ENCODE data around the gene CUEDC1. TPM values are rescaled to one million over a fixed set of nuclear protein-coding genes. Genes with fewer than 3 reads are reported as not detected.
A peak's percentile ranks its signal among the peaks of the same experiment; 100 is the strongest.

CUEDC1 gene
- total and polyA plus RNA-seq, 5 donors from 2014 or later = not detected

DNA sequence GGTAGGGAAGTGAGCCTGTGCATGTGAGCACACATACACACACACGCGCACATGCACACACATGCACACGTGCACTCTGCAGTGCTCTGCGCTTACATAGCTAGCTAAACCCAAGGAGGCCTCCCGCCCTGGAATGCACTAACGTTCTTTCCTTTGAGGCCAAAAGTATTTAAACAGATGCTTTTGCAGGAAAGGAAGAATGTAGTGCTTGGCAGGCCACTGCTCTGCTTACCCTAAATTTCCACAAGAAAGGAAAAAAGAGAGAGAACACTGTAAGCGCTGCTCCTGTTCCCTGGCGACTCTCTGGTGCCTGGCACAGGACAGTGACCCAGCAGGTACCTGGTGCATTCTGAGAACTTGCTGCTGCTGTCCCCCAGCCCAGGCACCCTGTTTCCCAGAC, 74.1 kb downstream of the CUEDC1 start:
- Mint-ChIP-seq H3K36me3 (no peaks in the 10 kb centered on the region), H3K27ac (no peak overlapping the region), H3K9me3 (peaks cover 0 to 4% (median 0%) of the 10 kb centered on the region in 7 donors), H3K4me3 (no peak overlapping the region), H3K27me3 (peaks cover 20% of the 10 kb centered on the region), H3K4me1 (peaks cover 0 to 9% (median 1%) of the 10 kb centered on the region in 4 donors)
- H3K4me3 ChIP-seq (ENCODE audit: low read depth, low read length) = no peak overlapping the region
- no peak for DNase-seq
- H3K9me3 ChIP-seq (ENCODE audit: control insufficient read depth in 2 of 2, low read length in 2 of 2) = no peaks in the 10 kb centered on the region
- no peaks in the 10 kb centered on the region for H3K4me1 ChIP-seq (ENCODE audit: control insufficient read depth, insufficient read depth, low read length, poor library complexity, severe bottlenecking)
- H3K36me3 ChIP-seq (ENCODE audit: control insufficient read depth, insufficient read depth, low read length) = no peaks in the 10 kb centered on the region
- H3K27me3 ChIP-seq (ENCODE audit: control insufficient read depth, insufficient read depth, low read length) = peaks cover 2% of the 10 kb centered on the region
- no peak overlapping the region for H3K27ac ChIP-seq (ENCODE audit: insufficient read depth, low read length, poor library complexity, severe bottlenecking)
- ATAC-seq (ENCODE audit: low read depth in 2 of 2) = no peak

DNA sequence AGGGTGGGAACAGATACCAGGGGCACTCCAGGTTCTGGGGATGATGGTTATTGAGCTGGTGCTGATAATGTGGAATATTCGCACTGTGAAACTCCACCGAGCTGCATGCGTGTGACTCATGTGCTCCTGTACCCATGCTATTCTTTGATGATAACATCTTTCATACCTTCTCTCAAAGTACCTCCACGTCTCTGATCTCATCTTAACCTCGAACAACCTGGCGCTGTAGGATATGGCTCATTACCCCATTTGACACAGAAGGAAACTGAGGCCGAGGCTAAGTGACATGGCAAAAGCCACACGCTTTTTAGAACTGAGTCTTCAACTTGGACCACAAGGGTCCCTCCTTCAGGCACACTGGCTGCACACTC, 75.1 kb downstream of the CUEDC1 start:
- Mint-ChIP-seq H3K36me3 (no peaks in the 10 kb centered on the region), H3K27ac (no peak overlapping the region)

DNA sequence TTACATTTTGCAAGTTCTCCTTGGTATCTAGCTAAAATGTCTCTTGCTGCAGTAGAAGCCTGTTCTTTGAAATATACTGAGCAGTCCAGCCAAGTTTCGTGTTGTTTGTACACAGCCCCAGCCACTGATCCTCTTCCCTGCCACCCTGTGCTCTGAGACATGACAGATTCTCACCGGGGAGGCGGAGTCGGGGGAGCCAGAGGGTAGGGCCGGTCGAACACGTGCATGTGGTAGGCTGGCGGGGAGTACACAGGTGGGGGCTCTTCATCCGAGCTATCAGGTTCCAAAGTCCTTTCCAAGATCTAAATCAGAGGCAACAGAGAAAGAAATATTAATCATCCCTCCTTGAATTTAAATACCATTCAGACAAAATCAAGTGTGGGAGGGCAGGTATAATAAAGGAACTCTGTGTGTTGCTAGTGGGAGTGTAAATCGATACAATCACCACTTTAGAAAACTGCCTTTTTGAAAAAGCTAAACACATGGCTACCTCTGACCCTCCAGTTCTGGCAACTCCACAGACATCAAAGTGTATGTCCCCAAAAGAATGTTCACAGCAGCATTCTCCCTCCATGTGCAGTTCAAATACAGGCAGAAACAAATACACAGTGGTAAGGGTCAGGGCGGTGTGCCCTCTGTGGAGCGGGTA, 75.7 kb downstream of the CUEDC1 start:
- DNase-seq (no peak), ATAC-seq (ENCODE audit: low read depth in 2 of 2) (no peak)
- Histone ChIP-seq H3K4me3 (ENCODE audit: low read depth, low read length) (no peak overlapping the region), H3K9me3 (ENCODE audit: control insufficient read depth in 2 of 2, low read length in 2 of 2) (no peaks in the 10 kb centered on the region), H3K36me3 (ENCODE audit: control insufficient read depth, insufficient read depth, low read length) (no peaks in the 10 kb centered on the region), H3K4me1 (ENCODE audit: control insufficient read depth, insufficient read depth, low read length, poor library complexity, severe bottlenecking) (no peaks in the 10 kb centered on the region), H3K27ac (ENCODE audit: insufficient read depth, low read length, poor library complexity, severe bottlenecking) (no peak overlapping the region), H3K27me3 (ENCODE audit: control insufficient read depth, insufficient read depth, low read length) (peaks cover 2% of the 10 kb centered on the region)
- peaks cover 20% of the 10 kb centered on the region for H3K27me3 Mint-ChIP-seq
- H3K4me1 Mint-ChIP-seq = peaks cover 0 to 9% (median 1%) of the 10 kb centered on the region in 4 donors
- no peak overlapping the region for H3K4me3 Mint-ChIP-seq
- no peaks in the 10 kb centered on the region for H3K36me3 Mint-ChIP-seq
- H3K9me3 Mint-ChIP-seq = peaks cover 0 to 5% (median 0%) of the 10 kb centered on the region in 7 donors
- H3K27ac Mint-ChIP-seq = no peak overlapping the region

More for the DNA sequence above, 75.1 kb downstream of the CUEDC1 start:
- no peak overlapping the region for H3K27ac ChIP-seq (ENCODE audit: insufficient read depth, low read length, poor library complexity, severe bottlenecking)
- Mint-ChIP-seq H3K4me1 (peaks cover 0 to 9% (median 1%) of the 10 kb centered on the region in 4 donors), H3K9me3 (peaks cover 0 to 5% (median 0%) of the 10 kb centered on the region in 7 donors), H3K27me3 (peaks cover 23% of the 10 kb centered on the region), H3K4me3 (no peak overlapping the region)
- no peak overlapping the region for H3K4me3 ChIP-seq (ENCODE audit: low read depth, low read length)
- H3K36me3 ChIP-seq (ENCODE audit: control insufficient read depth, insufficient read depth, low read length) = no peaks in the 10 kb centered on the region
- H3K9me3 ChIP-seq (ENCODE audit: control insufficient read depth in 2 of 2, low read length in 2 of 2) = no peaks in the 10 kb centered on the region
- peaks cover 2% of the 10 kb centered on the region for H3K27me3 ChIP-seq (ENCODE audit: control insufficient read depth, insufficient read depth, low read length)
- peak; percentile 52 to 62 for ATAC-seq (ENCODE audit: low read depth in 2 of 2)
- DNase-seq = no peak
- H3K4me1 ChIP-seq (ENCODE audit: control insufficient read depth, insufficient read depth, low read length, poor library complexity, severe bottlenecking) = no peaks in the 10 kb centered on the region

DNA sequence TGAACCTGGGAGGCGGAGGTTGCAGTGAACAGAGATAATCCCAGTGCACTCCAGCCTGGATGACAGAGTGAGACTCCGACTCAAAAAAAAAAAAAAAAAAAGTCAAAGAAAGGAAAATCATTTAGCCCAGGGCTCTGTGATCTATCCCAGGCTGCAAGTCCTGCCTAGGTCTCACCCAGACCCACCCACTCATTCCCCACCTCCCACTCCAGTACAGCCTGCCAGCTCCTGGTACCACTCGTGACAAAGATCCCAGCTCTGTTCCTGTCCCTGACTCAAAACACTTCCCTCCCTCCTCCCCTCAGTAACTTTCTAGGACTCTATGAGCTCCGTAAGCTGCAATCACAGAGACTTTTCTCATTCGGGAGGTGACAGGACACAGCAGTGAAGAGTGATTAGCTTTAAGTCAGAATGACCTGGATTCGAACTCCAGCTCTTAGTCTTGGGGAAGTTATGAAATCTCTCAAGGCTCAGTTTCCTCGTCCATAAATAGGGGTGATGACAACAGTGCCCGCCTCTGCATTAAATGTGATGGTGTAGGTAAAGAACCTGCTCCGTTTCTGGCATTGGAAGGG, 77.3 kb downstream of the CUEDC1 start:
- no peaks in the 10 kb centered on the region for H3K9me3 ChIP-seq (ENCODE audit: control insufficient read depth in 2 of 2, low read length in 2 of 2)
- H3K27me3 Mint-ChIP-seq = peaks cover 26% of the 10 kb centered on the region

DNA sequence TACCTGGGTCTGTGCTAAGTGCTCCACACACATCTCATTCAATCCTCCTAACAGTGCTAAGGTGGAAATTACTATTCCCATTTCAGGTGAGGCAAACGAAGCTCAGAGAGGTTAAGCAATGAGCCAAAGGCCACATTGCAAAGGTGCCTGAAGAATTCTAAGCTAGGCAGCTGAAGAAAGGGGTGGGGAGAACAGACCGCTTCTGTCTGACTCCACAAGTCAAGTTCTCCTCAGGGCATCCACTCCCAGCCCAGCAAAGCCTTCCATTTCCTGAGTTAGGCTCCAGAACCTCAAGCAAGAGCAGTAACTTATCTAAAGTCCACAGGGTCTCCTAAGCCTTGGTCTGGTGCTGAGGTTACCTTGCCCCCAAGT, 78.4 kb downstream of the CUEDC1 start:
- H3K4me1 ChIP-seq (ENCODE audit: control insufficient read depth, insufficient read depth, low read length, poor library complexity, severe bottlenecking) = no peaks in the 10 kb centered on the region
- Mint-ChIP-seq H3K4me1 (peaks cover 0 to 12% (median 2%) of the 10 kb centered on the region in 4 donors), H3K9me3 (peaks cover 0 to 2% (median 0%) of the 10 kb centered on the region in 7 donors), H3K27me3 (peaks cover 26% of the 10 kb centered on the region), H3K4me3 (no peak overlapping the region), H3K36me3 (no peaks in the 10 kb centered on the region), H3K27ac (peak overlapping the region in 1 of 3 donors; percentile 18)
- ATAC-seq (ENCODE audit: low read depth in 2 of 2) (no peak), DNase-seq (no peak)
- H3K9me3 ChIP-seq (ENCODE audit: control insufficient read depth in 2 of 2, low read length in 2 of 2) = no peaks in the 10 kb centered on the region
- H3K36me3 ChIP-seq (ENCODE audit: control insufficient read depth, insufficient read depth, low read length) = no peaks in the 10 kb centered on the region
- H3K27ac ChIP-seq (ENCODE audit: insufficient read depth, low read length, poor library complexity, severe bottlenecking) = no peak overlapping the region
- H3K4me3 ChIP-seq (ENCODE audit: low read depth, low read length) = no peak overlapping the region
- peaks cover 2% of the 10 kb centered on the region for H3K27me3 ChIP-seq (ENCODE audit: control insufficient read depth, insufficient read depth, low read length)

More for the DNA sequence above, 77.3 kb downstream of the CUEDC1 start:
- Histone ChIP-seq H3K4me3 (ENCODE audit: low read depth, low read length) (no peak overlapping the region), H3K36me3 (ENCODE audit: control insufficient read depth, insufficient read depth, low read length) (no peaks in the 10 kb centered on the region), H3K27me3 (ENCODE audit: control insufficient read depth, insufficient read depth, low read length) (peaks cover 2% of the 10 kb centered on the region), H3K27ac (ENCODE audit: insufficient read depth, low read length, poor library complexity, severe bottlenecking) (no peak overlapping the region), H3K4me1 (ENCODE audit: control insufficient read depth, insufficient read depth, low read length, poor library complexity, severe bottlenecking) (no peaks in the 10 kb centered on the region)
- ATAC-seq (ENCODE audit: low read depth in 2 of 2) = no peak
- no peaks in the 10 kb centered on the region for H3K36me3 Mint-ChIP-seq
- H3K4me1 Mint-ChIP-seq = peaks cover 0 to 12% (median 2%) of the 10 kb centered on the region in 4 donors
- DNase-seq = no peak
- H3K4me3 Mint-ChIP-seq = no peak overlapping the region
- H3K27ac Mint-ChIP-seq = no peak overlapping the region
- peaks cover 0 to 5% (median 0%) of the 10 kb centered on the region in 7 donors for H3K9me3 Mint-ChIP-seq

DNA sequence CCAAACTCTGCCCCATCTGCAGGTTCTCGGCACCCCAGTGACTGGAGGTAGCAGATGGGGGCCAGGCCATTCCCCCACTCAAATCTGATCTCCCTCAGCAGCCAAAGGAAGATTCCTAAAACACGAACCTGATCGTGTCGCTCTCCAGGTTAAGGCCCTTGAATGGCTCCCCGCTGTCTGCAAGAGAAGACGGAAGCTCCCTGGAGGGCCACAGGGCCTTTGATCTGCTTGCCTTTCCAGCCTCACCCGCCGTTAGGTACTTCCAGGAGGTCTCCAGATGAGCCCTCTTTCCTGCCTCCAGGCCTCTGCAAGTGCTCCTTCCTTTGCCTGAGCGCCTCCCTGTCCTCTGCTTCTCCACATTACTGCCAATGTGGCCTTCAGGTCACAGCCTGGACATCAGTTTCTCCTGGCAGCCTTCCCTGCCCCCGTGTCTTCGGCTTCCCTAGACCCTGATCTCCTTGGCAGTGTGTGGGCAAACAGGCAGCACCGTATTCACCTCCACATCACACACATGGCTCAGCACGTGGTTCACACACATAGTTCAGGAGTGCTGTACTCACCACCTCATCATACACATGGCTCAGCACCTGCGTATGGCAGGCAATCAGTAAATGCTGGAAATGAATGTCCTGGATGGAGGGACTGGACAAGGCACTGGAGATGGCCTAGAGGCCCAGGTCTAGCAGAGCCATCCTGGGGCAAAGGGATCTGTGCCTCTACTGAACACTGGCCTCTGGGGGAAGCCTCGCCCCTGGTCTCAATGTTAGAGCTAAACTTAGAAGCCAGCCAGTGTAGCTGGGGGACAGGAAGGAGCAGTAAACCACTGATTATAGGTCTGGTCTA, 79.0 kb downstream of the CUEDC1 start:
- Histone ChIP-seq H3K9me3 (ENCODE audit: control insufficient read depth in 2 of 2, low read length in 2 of 2) (no peaks in the 10 kb centered on the region), H3K4me3 (ENCODE audit: low read depth, low read length) (no peak overlapping the region), H3K27me3 (ENCODE audit: control insufficient read depth, insufficient read depth, low read length) (peaks cover 2% of the 10 kb centered on the region), H3K36me3 (ENCODE audit: control insufficient read depth, insufficient read depth, low read length) (no peaks in the 10 kb centered on the region), H3K4me1 (ENCODE audit: control insufficient read depth, insufficient read depth, low read length, poor library complexity, severe bottlenecking) (no peaks in the 10 kb centered on the region), H3K27ac (ENCODE audit: insufficient read depth, low read length, poor library complexity, severe bottlenecking) (no peak overlapping the region)
- peaks cover 0 to 12% (median 2%) of the 10 kb centered on the region in 4 donors for H3K4me1 Mint-ChIP-seq
- DNase-seq = no peak
- H3K4me3 Mint-ChIP-seq = no peak overlapping the region
- peaks cover 30% of the 10 kb centered on the region for H3K27me3 Mint-ChIP-seq
- H3K9me3 Mint-ChIP-seq = peaks cover 0 to 2% (median 0%) of the 10 kb centered on the region in 7 donors
- peak overlapping the region in 1 of 3 donors; percentile 18 for H3K27ac Mint-ChIP-seq
- no peak for ATAC-seq (ENCODE audit: low read depth in 2 of 2)
- no peaks in the 10 kb centered on the region for H3K36me3 Mint-ChIP-seq

DNA sequence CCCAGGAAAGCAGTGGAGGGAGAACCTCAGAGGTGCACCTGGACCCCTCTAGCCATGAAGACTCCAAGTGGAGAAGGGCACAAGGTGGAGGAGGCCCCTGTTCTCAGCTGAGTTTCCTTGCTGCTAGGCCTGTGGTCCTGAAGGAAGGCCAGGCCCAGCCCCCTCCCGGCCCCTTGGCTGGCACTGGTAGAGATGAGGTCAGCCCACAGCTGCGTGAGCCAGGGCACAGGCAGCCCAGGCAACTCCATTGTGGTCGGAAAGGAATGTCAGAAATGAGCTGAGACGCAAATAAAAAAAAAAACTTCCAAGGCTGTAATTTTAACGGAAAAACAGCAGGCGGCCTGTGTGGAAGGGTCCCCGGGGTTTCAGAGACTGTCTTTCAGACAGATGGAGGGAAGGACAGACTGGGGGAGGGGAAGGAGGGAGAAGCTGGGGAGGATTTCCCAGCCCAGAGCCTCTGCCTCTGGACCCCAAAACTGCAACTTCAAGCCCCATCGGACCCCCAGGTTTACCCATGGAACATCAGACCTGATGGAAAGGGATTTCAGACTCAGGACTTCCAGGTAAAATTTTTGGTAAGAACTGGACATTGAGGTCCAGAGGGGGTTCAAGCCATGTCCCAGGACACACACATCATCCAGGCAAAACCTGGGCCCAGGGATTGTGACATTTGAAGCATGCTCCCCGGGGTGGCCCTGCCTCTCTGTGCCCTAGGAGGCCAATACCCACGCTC, 79.8 kb downstream of the CUEDC1 start:
- ATAC-seq (ENCODE audit: low read depth in 2 of 2) = no peak
- Histone ChIP-seq H3K9me3 (ENCODE audit: control insufficient read depth in 2 of 2, low read length in 2 of 2) (no peaks in the 10 kb centered on the region), H3K4me1 (ENCODE audit: control insufficient read depth, insufficient read depth, low read length, poor library complexity, severe bottlenecking) (no peaks in the 10 kb centered on the region), H3K27me3 (ENCODE audit: control insufficient read depth, insufficient read depth, low read length) (peaks cover 2% of the 10 kb centered on the region), H3K4me3 (ENCODE audit: low read depth, low read length) (no peak overlapping the region), H3K27ac (ENCODE audit: insufficient read depth, low read length, poor library complexity, severe bottlenecking) (no peak overlapping the region), H3K36me3 (ENCODE audit: control insufficient read depth, insufficient read depth, low read length) (no peaks in the 10 kb centered on the region)
- Mint-ChIP-seq H3K36me3 (no peaks in the 10 kb centered on the region), H3K4me3 (no peak overlapping the region), H3K4me1 (peaks cover 0 to 12% (median 2%) of the 10 kb centered on the region in 4 donors), H3K9me3 (peaks cover 0 to 2% (median 0%) of the 10 kb centered on the region in 7 donors), H3K27ac (peak overlapping the region in 1 of 3 donors; percentile 18), H3K27me3 (peaks cover 23% of the 10 kb centered on the region)
- no peak for DNase-seq
